Measurements from ENCODE around the gene XPO6.

The XPO6 gene

DNA sequence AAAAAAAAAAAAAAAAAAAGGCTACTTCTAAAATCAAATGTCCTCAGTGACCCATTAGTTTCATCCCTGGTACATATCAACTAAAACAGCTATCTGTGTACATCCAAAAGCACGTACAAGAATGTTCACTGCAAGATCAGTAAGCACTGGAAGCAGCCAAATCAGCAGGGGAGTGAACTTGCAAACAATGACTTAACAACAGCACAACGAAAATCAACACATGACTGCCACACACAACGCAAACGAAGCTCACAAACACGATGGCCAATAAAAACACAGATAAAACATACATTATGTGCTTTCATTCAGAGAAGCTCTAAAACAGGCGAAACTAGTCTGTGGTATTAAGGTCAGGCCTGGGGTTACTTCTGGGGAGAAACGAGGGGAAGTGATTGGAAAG, 60.6 kb downstream of the XPO6 start:
- TF ChIP-seq, protein P1, sequence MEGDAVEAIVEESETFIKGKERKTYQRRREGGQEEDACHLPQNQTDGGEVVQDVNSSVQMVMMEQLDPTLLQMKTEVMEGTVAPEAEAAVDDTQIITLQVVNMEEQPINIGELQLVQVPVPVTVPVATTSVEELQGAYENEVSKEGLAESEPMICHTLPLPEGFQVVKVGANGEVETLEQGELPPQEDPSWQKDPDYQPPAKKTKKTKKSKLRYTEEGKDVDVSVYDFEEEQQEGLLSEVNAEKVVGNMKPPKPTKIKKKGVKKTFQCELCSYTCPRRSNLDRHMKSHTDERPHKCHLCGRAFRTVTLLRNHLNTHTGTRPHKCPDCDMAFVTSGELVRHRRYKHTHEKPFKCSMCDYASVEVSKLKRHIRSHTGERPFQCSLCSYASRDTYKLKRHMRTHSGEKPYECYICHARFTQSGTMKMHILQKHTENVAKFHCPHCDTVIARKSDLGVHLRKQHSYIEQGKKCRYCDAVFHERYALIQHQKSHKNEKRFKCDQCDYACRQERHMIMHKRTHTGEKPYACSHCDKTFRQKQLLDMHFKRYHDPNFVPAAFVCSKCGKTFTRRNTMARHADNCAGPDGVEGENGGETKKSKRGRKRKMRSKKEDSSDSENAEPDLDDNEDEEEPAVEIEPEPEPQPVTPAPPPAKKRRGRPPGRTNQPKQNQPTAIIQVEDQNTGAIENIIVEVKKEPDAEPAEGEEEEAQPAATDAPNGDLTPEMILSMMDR (IDR thresholded peaks at IDR 0.05) = no peak
- no peak for TF ChIP-seq ZFX (IDR thresholded peaks at IDR 0.05; ENCODE audit: borderline replicate concordance)
- H3K27ac ChIP-seq = no peak overlapping the region; the same call in 1 of the 2 replicates

DNA sequence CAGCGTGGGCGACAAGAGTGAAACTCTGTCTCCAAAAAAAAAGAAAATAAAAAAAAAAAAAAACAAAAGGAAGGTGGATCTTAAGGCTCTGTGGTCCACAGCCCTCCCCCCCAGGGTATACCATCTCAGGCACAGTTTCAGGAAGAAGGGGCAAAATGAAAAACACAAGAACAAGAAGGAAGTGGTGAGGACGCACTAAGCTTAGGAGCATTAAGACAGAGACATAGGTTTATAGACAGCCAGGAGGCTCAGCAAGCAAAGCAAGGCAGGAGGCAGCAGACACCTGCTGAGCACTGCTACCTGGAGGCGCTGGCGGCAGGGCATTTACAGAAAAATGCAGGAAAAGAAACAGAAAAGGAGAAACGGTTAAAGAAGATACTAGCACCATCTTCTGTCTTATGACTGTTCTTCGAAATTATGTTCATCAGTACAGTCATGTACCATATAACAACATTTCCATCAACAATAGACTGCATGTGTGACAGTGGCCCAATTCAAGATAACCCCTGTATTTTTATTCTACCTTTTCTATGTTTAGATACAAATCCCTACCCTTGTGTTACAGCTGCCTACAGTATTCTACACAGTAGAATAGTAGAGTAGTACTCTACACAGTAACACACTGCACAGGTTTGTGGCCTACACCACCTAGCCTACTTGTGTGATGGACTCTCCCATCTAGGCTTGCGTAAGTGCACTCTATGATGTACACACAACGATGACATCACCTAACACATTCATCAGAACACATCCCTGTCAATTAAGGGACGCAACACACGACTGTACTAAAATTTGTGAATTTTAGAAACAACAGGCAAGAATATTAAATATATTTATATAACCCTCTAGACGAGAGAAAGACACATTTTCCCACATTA, 62.5 kb downstream of the XPO6 start:
- H3K27ac ChIP-seq = no peak overlapping the region
- TF ChIP-seq, protein P1 (IDR thresholded peaks at IDR 0.05) = no peak
- no peak for TF ChIP-seq ZFX (IDR thresholded peaks at IDR 0.05; ENCODE audit: borderline replicate concordance)

DNA sequence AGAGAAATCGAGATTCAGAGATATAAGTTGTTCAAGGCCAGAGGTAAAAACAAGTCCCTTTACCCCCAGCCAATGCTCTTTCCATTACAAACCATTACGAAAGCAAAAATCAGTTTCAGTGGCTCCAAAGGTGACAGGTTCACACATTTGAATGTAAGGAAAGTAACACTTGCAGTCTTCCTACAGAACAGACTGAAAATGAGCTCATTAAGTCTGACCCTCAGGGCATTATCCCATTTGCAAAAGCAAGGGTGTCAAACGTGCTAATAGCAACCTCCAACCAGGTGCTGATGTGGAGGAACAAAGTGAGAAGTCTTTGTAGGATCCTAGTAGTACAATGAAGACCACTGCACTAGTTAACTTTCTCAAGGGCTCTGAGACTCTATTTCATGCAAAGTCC, 65.2 kb downstream of the XPO6 start:
- no peak overlapping the region for H3K27ac ChIP-seq
- TF ChIP-seq, protein P1 (IDR thresholded peaks at IDR 0.05) = no peak
- TF ChIP-seq ZFX (IDR thresholded peaks at IDR 0.05; ENCODE audit: borderline replicate concordance) = no peak

DNA sequence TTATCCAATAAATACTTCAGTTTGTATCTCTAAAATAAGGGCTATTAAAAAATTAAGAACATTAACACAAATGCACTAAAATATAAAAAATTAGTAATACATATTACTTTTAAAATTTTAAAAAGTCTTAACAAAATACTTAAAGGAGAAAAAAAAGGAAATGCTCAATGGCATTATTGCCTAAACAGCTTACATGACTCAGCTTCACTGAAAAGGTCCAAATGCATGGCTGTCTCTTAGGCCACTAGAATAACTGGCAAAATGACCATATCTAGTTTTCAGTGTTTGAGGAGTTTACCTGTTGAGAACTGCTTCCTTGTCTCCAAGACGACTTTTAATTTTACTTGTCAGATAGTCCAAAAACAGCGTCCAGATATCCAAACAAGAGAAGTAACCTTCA, 66.0 kb downstream of the XPO6 start:
- TF ChIP-seq, protein P1 (IDR thresholded peaks at IDR 0.05) = no peak
- TF ChIP-seq ZFX (IDR thresholded peaks at IDR 0.05; ENCODE audit: borderline replicate concordance) = no peak
- H3K27ac ChIP-seq = no peak overlapping the region

DNA sequence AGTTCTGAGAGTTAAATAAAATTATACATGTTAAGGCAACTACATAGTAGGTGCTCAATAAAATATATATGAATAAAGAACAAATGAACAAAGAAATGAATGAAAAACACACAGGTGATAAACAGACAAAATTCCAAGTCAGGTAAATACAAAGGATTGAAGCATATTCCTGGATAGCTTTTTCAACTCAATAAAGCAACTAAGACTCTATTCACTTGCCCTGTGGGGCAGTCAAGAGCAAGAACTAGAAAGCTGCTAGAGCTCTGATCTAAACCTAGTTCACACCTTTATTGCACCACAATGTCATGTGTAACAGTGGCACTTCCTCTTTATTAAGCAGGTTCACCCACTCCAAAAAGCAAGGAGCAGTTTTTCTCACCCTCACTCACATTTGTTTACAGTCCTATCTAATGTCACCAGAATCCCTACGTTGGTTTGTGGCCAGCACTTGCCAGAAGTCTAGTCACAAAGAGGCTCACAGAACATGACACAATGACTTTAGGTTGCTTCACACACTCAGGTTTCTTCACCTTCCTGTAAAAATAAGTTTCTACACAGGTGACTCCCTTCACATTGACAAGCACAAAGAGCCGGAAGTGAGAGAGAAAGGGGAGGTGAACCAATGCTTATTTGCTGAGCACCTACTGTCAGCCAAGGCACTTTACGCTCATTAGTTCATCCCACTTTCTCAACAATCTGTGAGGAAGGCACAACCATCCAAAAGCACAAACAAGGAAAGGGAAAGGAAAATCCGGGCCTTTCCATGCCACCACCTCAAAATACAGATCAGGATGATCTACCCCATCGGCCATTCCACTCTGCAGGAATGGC, 70.8 kb downstream of the XPO6 start:
- TF ChIP-seq, protein P1 (IDR thresholded peaks at IDR 0.05) = no peak
- no peak for TF ChIP-seq ZFX (IDR thresholded peaks at IDR 0.05; ENCODE audit: borderline replicate concordance)
- H3K27ac ChIP-seq = no peak overlapping the region

DNA sequence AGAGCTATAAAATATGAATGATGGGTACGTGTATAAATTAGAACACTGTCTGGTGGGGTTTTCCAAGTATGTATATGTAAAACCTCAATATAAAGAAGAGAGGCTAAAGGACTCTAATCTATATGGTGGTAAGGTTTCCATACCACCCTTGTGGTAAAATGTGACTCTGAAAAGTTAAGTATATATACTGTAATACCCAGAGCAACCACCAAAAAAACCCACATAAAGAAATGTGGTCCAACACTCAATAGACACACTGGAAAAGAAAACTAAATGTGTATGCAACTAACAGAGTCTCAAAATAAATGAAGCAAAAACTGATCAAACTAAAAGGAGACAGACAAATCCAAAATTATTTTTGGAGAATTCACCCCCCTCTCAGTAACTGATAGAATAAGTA, 72.2 kb downstream of the XPO6 start:
- TF ChIP-seq ZFX (IDR thresholded peaks at IDR 0.05; ENCODE audit: borderline replicate concordance) = no peak
- TF ChIP-seq, protein P1 (IDR thresholded peaks at IDR 0.05) = no peak
- no peak overlapping the region for H3K27ac ChIP-seq

Data from 22Rv1 (cell line).